DOHH2 (cell line): ENCODE data around the gene UBE2M.

Experiments used
- EZH2phosphoT487 ChIP-seq: fragments of 200-600 bp; sonication (generic); IDR thresholded peaks from 2 replicates; pipeline ENCODE4 v1.6.1; 2017; ENCODE audit warnings: borderline replicate concordance, mild to moderate bottlenecking, antibody characterized with exemption, low read length, moderate library complexity, mixed read lengths
- TF ChIP-seq, protein P1 (sequence below): fragments of 200-600 bp; sonication (generic); IDR thresholded peaks from one replicate; pipeline ENCODE4 v1.5.1; 2014; ENCODE audit warnings: antibody characterized with exemption, mild to moderate bottlenecking, low read depth, low read length; ENCODE audit not compliant: poor library complexity, severe bottlenecking

DNA sequence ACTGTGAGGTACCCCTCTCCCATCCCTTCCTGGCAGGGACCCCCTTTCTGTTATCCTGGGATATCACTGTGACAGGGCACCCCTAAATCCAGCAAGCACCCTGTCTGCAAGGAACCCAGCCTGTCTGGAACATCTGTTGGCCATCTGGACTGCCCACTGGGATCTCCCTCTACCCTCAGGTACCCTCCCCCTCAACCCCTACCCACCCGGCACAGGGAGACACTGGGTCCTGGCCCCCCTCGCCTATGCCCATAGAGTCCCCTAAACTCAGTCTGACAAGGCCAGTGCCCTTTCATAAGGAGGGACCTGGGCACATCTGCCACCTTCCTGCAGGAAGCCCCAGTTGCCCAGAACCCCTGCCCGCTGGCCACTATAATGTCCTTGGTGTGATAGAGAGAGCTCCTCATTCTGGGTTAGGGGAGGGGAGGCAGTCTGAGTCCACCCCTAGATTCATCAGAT, 43.8 kb downstream of the UBE2M start:
- TF ChIP-seq, protein P1, sequence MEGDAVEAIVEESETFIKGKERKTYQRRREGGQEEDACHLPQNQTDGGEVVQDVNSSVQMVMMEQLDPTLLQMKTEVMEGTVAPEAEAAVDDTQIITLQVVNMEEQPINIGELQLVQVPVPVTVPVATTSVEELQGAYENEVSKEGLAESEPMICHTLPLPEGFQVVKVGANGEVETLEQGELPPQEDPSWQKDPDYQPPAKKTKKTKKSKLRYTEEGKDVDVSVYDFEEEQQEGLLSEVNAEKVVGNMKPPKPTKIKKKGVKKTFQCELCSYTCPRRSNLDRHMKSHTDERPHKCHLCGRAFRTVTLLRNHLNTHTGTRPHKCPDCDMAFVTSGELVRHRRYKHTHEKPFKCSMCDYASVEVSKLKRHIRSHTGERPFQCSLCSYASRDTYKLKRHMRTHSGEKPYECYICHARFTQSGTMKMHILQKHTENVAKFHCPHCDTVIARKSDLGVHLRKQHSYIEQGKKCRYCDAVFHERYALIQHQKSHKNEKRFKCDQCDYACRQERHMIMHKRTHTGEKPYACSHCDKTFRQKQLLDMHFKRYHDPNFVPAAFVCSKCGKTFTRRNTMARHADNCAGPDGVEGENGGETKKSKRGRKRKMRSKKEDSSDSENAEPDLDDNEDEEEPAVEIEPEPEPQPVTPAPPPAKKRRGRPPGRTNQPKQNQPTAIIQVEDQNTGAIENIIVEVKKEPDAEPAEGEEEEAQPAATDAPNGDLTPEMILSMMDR, result no peak
- TF ChIP-seq EZH2phosphoT487, result no peak
